MG63 (cell line): ENCODE measurements around the gene NAALADL2. TPM values are rescaled to one million over a fixed set of nuclear protein-coding genes. Genes with fewer than 3 reads are reported as not detected.
"Not testable (repeated sequence)": the region's sequence is repeated elsewhere in the genome, so short reads cannot be mapped to it uniquely, and the experiment has no call there.

Experiments used
- DNase-seq: peaks from one replicate; pipeline ENCODE4 v3.0.0-alpha.2; 2020
- H3K27me3 ChIP-seq: fragments of 250-450 bp; sonication (Bioruptor Pico); 2 replicates; pipeline ENCODE4 v1.5.1; 2020; ENCODE audit warnings: mild to moderate bottlenecking, moderate library complexity
- H3K36me3 ChIP-seq: fragments of 250-450 bp; sonication (Bioruptor Pico); 2 replicates; pipeline ENCODE4 v1.5.1; 2020; ENCODE audit warnings: mild to moderate bottlenecking, moderate library complexity
- H3K4me3 ChIP-seq: fragments of 250-450 bp; sonication (Bioruptor Pico); 2 replicates; pipeline ENCODE4 v1.5.1; 2020; ENCODE audit warnings: mild to moderate bottlenecking, moderate library complexity
- H3K9me3 ChIP-seq: fragments of 250-450 bp; sonication (Bioruptor Pico); 2 replicates; pipeline ENCODE4 v1.5.1; 2020; ENCODE audit warnings: mild to moderate bottlenecking, moderate library complexity
- total RNA-seq: library from RNA; depleted of rRNA; stranded (reverse); fragments of >200 nt; shearing (Covaris generic); gene quantifications from 2 replicates; pipeline ENCODE4 v1.2.3, GENCODE V29; 2014; ENCODE audit warnings: low replicate concordance

NAALADL2 gene
- total RNA-seq, 1 experiment from 2014 or later = 1.6 TPM

DNA sequence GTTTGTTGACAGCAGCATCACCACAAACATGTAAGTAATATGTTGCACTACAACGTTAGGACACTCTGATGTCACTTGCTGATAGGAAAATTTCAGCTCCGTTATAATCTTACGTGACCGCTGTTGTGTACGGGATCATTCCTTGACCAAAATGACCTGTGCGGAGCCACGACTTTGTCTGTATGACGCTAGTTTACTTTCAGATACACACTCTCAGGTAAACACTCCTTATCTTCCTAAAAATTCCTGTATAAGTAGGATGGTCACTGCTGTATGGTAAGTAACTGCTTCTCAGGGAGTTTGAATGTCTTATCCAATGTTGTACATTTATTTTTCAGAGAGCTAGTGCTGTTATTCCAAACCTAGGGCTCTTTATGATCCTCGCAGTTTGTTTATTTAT lies 410.3 kb downstream of the NAALADL2 start:
- Histone ChIP-seq H3K36me3 (no peaks in the 10 kb centered on the region; the same call in 1 of the 2 replicates), H3K4me3 (no peak overlapping the region), H3K27me3 (no peaks in the 10 kb centered on the region), H3K9me3 (no peaks in the 10 kb centered on the region)
- DNase-seq = no peak

DNA sequence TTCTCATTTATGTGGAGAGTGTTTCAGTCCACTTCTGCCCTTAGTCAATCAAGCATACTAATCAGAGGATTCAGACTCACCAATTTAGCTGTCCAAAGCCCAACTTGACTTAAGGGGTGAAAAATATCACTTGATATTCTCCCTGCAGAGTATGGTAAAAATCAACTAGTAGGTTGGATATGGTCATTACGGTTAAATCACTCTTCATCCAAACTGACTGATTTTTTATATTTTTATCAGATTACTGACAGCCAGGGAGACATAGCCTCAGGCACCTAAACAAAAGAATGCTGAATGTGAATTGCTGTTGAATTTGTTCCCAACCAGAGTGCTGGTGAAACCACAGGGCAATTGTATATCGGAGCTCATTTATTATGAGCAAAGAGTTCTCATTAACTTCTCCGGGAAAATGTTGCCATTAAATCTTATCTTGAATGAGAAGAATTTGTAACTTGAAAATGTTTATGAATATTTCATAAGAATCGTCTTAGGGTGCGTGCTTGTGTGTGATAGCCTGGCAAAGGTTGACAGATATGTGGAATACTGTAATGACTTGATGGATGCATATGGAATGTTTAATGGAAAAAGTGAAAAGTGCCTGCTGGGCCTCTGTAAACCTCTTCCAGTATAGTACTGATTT lies 411.2 kb downstream of the NAALADL2 start:
- H3K4me3 ChIP-seq = no peak overlapping the region
- DNase-seq = no peak
- H3K36me3 ChIP-seq = no peaks in the 10 kb centered on the region
- H3K27me3 ChIP-seq = no peaks in the 10 kb centered on the region
- no peaks in the 10 kb centered on the region for H3K9me3 ChIP-seq

DNA sequence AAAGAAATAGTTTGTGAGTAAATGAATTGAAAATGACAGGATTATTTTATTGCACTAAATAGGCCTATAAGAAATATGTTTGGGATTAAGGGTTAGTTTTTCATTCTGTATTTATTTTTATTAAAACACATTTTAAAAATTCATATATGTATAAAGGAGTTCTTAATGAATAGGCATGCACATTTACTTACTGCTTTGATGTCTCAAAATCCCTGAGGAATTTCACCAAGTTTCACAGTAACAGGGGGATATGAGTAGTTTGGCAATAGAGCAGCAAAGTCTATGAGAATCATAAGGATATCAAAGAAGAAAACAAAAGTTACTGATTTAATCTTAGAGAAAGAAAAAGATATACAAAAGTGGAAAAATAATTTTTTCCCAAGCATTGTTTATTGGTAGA lies 411.7 kb downstream of the NAALADL2 start:
- Histone ChIP-seq H3K4me3 (no peak overlapping the region), H3K27me3 (no peaks in the 10 kb centered on the region), H3K36me3 (no peaks in the 10 kb centered on the region), H3K9me3 (no peaks in the 10 kb centered on the region)
- no peak for DNase-seq

DNA sequence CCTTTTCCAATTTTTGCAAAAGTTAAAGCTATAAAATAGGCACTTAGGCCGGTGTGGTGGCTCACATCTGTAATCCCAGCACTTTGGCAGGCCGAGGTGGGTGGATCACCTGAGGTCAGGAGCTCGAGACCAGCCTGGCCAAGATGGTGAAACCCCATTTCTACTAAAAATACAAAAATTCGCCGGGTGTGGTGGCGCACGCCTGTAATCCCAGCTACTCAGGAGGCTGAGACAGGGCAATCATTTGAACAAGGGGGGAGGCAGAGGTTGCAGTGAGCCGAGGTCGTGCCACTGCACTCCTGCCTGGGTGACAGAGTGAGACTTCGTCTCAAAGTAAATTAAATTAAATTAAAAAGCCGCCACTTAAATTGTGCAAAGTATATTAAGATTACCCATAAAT lies 412.3 kb downstream of the NAALADL2 start:
- DNase-seq, H3K4me3 ChIP-seq, H3K9me3 ChIP-seq, H3K36me3 ChIP-seq, H3K27me3 ChIP-seq: not testable (repeated sequence)

DNA sequence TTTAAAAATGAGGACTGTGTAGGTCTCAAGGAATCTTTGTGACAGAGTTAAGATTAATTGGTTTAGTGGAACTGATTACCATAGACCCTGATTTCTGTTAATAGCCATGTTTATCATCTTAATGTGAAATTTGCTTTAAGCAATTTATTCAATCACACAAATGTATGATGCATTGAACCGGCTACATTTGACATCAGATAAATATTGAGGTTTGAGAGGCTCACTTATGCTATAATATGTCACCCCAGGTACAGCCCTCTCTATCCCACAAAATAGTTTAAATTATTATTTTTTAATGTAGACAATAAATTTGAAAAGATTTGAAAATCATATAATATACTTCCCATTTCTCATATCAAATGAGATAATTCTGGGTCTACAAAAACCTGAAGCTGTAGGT lies 413.3 kb downstream of the NAALADL2 start:
- H3K9me3 ChIP-seq = no peaks in the 10 kb centered on the region
- no peaks in the 10 kb centered on the region for H3K36me3 ChIP-seq
- no peak overlapping the region for H3K4me3 ChIP-seq
- no peaks in the 10 kb centered on the region for H3K27me3 ChIP-seq
- no peak for DNase-seq

DNA sequence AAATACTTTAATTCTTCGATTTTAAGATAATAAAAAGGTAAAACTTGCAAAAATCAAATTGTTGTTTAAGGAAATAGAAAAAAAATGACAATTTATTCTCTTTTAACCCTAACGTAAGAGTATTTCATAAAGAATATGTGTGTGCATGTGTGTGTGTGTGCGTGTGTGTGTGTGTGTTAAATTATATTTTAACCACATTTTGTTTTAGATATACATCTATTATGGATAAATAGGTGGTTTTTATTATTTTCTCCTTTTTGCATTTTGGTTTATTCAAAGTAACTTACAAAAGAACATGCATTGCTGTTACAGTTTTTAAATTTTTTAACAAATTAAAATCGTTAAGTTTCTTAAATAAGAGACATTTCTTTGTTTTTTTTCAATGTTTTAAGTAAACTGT lies 414.4 kb downstream of the NAALADL2 start:
- Histone ChIP-seq H3K4me3 (no peak overlapping the region), H3K27me3 (no peaks in the 10 kb centered on the region), H3K36me3 (no peaks in the 10 kb centered on the region), H3K9me3 (no peaks in the 10 kb centered on the region)
- DNase-seq = no peak

DNA sequence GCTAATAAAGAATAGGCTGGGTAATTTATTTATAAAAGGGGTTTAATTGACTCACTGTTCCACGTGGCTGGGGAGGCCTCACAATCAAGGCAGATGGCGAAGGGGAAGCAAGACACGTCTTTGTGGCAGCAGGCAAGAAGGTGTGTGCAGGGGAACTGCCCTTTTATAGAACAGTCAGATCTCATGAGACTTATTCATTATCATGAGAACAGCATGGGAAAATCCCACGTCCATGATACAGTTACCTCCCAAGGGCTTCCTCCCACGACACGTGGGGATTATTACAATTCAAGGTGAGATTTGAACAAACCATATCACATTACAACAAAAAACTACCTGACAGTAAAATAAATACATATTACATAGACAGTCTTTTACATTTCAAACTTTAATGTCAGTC lies 414.9 kb downstream of the NAALADL2 start:
- H3K9me3 ChIP-seq = no peaks in the 10 kb centered on the region
- no peaks in the 10 kb centered on the region for H3K27me3 ChIP-seq
- no peaks in the 10 kb centered on the region for H3K36me3 ChIP-seq
- H3K4me3 ChIP-seq = no peak overlapping the region
- no peak for DNase-seq

DNA sequence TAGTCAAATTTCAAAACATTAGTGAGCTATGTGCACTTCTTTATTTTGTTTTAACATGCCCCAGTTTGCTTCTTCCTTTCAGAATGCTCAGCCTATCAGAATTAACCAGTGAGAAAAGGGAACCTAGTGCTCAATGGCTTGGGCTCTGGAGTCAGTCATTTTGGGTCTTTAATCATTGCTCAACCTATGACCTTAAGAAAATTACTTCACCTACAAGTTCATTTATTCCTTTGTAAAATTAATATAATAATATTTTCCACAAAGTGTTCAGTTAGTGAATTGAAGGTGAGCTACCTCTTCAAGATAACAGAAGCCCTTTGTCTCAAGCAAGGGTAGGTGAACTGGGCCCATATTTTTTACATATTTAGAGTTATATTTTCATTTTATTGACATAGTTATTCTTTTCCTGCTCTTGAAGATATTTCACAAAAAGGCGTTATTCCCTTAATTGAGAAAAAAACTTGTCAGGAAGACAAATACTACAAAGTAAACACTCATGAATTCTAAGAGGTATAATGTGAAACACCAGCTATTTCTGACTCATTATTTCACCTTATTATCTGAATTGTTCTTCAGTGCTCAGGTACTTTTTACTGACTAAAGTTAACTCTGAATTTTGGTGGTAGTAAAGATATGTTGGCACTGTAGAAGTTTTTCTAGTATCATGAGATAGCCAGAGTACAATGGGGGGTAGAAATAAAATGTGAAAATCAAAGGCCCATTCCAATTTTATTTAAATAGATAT lies 415.5 kb downstream of the NAALADL2 start:
- H3K27me3 ChIP-seq = no peaks in the 10 kb centered on the region
- no peak overlapping the region for H3K4me3 ChIP-seq
- DNase-seq = no peak
- H3K36me3 ChIP-seq = no peaks in the 10 kb centered on the region
- H3K9me3 ChIP-seq = no peaks in the 10 kb centered on the region

DNA sequence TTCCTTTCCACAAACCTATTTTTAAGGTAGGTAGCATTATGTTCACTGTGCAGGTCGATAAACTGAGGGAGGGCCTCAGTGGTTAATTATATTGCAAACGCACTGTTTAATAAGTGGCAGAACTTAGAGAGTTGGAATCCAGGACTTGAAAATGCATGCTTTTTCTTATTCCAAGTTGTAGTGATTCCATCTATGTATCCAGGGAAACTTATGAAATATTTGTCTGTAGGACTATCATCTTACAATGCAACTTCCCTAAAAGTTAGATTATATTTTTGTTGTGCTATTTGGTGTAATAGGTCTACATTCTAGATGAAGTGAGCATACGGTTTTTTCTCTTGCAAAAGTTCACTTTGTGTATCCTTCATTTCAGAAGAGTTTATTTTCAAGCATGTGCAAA lies 419.5 kb downstream of the NAALADL2 start:
- H3K4me3 ChIP-seq = no peak overlapping the region
- no peaks in the 10 kb centered on the region for H3K9me3 ChIP-seq
- no peaks in the 10 kb centered on the region for H3K36me3 ChIP-seq
- no peaks in the 10 kb centered on the region for H3K27me3 ChIP-seq
- DNase-seq = no peak

DNA sequence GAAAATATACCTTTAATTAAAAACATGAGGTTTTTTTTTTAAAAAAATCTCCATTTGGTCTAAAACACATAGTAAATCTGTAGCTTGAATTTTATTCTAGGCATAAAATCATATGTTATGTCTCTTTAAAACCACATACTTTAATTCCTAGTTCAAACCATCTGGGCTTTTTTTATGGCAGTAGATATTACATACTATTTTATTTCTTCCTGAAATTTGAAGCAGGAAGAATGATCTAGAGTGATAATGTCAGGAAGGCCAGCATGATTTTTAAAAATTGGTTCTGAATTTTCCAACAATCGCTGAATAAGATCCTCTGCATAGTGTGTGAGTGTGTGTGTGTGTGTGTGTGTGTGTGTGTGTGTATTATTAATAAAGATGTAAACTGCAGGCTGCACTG lies 420.3 kb downstream of the NAALADL2 start:
- Histone ChIP-seq H3K4me3 (no peak overlapping the region), H3K9me3 (no peaks in the 10 kb centered on the region), H3K36me3 (no peaks in the 10 kb centered on the region), H3K27me3 (no peaks in the 10 kb centered on the region)
- no peak for DNase-seq

DNA sequence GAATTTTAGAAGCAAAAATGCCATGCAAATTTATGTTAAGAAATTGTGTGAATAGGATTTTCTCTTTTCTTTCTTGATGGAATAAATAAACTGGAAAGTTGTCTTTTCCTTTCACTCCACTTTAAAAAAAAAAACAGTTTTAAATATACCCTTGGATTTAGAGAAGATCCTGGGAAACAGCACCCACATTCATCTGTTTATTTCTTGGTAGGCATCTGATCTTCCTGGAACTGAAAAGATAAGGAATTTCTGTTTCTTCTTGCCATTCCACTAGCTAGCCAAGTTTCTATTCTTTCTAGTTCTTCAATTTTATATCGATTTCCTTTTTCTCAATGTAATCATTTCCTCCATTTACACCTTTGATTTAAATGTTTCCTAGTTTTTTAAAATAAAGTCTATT lies 420.8 kb downstream of the NAALADL2 start:
- Histone ChIP-seq H3K4me3 (no peak overlapping the region), H3K27me3 (no peaks in the 10 kb centered on the region)

DNA sequence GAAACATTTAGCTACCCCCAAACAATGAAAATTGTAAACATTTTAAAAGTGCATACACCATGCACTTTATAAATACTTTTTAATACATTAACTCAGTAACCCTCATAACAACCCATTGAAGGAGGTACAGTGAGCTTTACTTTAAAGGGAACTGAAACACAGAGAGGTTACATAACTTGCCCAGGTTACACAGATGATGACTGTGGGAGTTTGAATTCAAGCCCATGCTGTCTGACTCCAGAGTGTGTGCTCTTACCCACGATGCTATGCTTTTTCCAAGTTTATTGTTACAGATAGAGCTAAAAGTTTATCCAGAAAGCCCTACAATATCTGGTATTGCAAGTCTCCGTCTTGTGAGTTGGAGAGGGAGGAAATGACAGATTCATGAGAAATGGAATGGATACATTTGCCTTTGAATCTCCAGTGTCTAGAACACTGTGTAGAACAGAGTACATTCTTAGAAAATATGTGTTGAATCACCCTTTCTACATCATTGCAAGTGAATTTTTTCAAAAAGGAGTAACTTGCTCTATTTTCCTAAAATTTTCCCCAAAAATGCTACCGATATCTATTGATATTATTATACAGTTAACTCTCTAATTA lies 428.3 kb downstream of the NAALADL2 start:
- H3K9me3 ChIP-seq = no peaks in the 10 kb centered on the region
- no peak overlapping the region for H3K4me3 ChIP-seq
- H3K27me3 ChIP-seq = no peaks in the 10 kb centered on the region
- H3K36me3 ChIP-seq = no peaks in the 10 kb centered on the region
- DNase-seq = no peak

More for the DNA sequence above, 420.8 kb downstream of the NAALADL2 start:
- no peaks in the 10 kb centered on the region for H3K9me3 ChIP-seq
- DNase-seq = no peak
- H3K36me3 ChIP-seq = no peaks in the 10 kb centered on the region

DNA sequence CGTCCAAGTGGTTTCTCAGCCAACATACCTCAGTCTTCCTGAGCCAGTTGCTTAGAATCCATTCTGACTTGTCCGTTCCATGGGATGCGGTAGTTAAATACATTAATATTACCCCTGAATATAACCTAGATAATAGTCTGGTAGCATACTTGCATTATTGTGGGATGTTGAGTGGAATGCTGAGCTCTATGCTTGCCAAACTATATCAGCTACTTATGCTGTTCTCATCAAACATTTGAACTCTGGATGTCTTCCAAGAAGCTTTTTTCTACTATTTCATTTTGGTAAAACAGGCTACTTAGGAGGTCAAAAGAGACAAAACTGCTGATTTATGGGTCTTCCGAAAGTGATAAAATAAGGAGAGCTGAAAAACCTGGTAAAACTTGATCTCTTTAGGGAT lies 429.5 kb downstream of the NAALADL2 start:
- no peaks in the 10 kb centered on the region for H3K36me3 ChIP-seq
- no peaks in the 10 kb centered on the region for H3K27me3 ChIP-seq
- no peak for DNase-seq
- no peak overlapping the region for H3K4me3 ChIP-seq
- no peaks in the 10 kb centered on the region for H3K9me3 ChIP-seq

DNA sequence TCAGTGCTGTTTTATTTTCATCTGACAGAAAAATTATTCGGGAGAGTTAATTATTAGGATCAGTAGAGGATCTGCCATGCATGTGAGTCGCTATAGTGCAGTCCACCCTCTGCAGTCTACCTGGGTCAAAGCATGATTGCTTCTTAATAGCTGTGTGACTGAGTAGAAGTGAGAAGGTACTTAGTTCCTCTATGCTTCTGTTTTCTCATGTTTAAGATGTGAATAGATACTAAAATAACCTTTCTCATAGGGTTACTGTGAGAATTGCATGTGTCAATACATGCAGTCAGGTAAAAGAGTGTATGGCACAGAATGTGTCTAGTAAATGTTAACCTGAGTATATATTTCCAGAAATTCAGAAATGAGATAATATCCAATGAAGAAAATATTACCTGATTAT lies 435.7 kb downstream of the NAALADL2 start:
- Histone ChIP-seq H3K4me3 (no peak overlapping the region), H3K9me3 (peaks cover 1% of the 10 kb centered on the region; the same call in 1 of the 2 replicates), H3K27me3 (no peaks in the 10 kb centered on the region), H3K36me3 (no peaks in the 10 kb centered on the region)
- DNase-seq = no peak

DNA sequence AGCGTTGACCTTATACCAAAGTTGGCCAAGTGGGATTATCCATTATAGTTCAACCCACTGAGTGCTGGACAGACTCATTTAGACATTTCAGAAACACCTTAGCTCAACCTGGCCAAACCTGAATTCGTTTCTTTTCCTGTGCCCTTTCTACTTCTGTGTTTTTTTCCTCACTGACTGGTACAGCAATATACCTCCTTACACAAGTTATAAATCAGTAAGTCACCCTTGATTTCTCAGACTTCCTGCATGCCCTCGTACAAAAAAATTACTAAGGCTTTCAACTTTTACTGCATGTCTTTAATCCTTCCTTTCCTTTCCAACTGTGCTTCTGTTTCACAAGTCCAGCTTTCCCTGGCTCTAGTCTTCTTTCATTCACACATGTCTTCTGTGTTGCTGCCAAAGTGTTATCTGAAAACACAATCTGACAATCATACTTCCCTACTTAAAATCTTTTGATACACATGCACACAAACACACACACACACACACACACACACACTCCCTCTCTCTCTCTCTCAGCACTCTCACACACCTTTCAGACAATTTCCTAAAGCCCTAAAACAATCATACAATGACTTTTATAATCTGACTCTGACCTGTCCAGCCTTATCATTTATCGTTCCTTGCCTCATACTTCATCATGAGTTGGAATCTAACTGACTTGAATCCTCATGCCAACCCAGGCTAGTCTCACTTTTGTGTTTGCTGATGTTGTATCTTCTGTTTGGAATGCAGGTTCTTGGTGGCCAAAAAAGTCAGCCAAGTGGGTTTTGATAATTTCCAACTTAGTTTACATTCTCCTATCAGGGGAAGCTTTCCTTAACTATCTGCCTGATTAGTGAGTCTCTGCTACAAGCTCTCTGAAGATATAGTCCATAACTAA lies 436.4 kb downstream of the NAALADL2 start:
- no peak overlapping the region for H3K4me3 ChIP-seq
- DNase-seq = no peak
- H3K36me3 ChIP-seq = no peaks in the 10 kb centered on the region
- H3K27me3 ChIP-seq = no peaks in the 10 kb centered on the region
- H3K9me3 ChIP-seq = peaks cover 1% of the 10 kb centered on the region; the same call in 1 of the 2 replicates

DNA sequence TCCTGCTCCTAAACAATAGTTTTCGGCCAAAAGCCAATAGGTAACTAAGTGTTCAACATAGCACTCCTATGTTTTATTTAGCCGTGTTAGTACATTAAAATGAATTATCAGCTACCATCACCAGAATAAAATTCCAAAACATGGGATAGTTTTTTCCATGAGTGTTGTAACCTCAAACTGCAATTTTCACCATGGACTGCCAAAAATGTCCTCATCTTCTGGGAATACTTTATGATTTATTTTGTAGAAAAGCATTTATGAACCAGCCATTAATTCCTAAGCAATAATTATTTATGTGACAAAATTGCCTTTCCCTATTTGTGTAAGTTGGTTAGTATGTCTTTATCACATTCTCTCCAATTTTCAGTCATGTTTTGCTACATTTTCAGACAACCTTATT lies 438.1 kb downstream of the NAALADL2 start:
- peaks cover 1% of the 10 kb centered on the region; the same call in 1 of the 2 replicates for H3K9me3 ChIP-seq
- no peak for DNase-seq
- H3K36me3 ChIP-seq = no peaks in the 10 kb centered on the region
- no peaks in the 10 kb centered on the region for H3K27me3 ChIP-seq
- H3K4me3 ChIP-seq = no peak overlapping the region

DNA sequence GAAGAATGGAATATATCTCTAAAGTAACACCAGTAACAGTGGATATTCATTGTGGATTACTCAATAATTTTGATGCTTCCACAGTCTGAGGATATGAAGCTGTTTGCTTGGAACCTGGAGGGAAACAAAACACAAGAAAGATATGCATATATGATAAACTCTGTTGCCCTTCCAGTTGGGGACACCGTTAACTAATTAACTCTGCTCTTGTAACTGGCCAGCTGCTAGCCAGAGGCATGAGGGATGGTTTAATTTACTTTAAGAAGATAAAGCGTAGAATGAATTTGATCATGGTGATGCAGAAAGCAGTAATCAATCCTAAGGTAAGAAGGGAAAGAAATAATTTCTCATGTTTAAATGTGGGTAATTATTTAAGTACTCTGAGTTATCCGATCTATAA lies 442.6 kb downstream of the NAALADL2 start:
- no peak for DNase-seq
- no peaks in the 10 kb centered on the region for H3K36me3 ChIP-seq

More for the DNA sequence above, 442.6 kb downstream of the NAALADL2 start:
- no peak overlapping the region for H3K4me3 ChIP-seq
- peaks cover 1% of the 10 kb centered on the region; the same call in 1 of the 2 replicates for H3K9me3 ChIP-seq
- H3K27me3 ChIP-seq = no peaks in the 10 kb centered on the region
